Right cardiac atrium (tissue), 5 donors: ENCODE data around the gene CAV1. TPM values are rescaled to one million over a fixed set of nuclear protein-coding genes. Genes with fewer than 3 reads are reported as not detected.
"Not testable (repeated sequence)": the region's sequence is repeated elsewhere in the genome, so short reads cannot be mapped to it uniquely, and the experiment has no call there.

ENCODE experiments used
- ATAC-seq, 2 donors: fragments of 200-7000 bp; cut with Tn5 transposase; one replicate each; pipeline versions ENCODE4 v1.8.0 to v1.9.1; 2020; ENCODE audit warnings: moderate library complexity in 2 of 2, mild to moderate bottlenecking in 1 of 2
- DNase-seq, 3 donors: peaks; one replicate each; pipeline ENCODE4 v3.0.0-alpha.2; 2020
- H3K27ac ChIP-seq: one replicate; pipeline ENCODE4 v1.5.1; 2013; ENCODE audit warnings: mild to moderate bottlenecking, low read length, control low read depth, moderate library complexity
- H3K27me3 ChIP-seq: one replicate; pipeline ENCODE4 v1.6.1; 2013; ENCODE audit not compliant: control insufficient read depth, insufficient read depth
- H3K4me1 ChIP-seq: one replicate; pipeline ENCODE4 v1.6.1; 2013; ENCODE audit warnings: low read length; ENCODE audit not compliant: control insufficient read depth, insufficient read depth
- H3K4me3 ChIP-seq: one replicate; pipeline ENCODE4 v1.5.1; 2013; ENCODE audit warnings: low read length, control low read depth
- H3K9me3 ChIP-seq: one replicate; pipeline ENCODE4 v1.6.1; 2013; ENCODE audit warnings: low read length; ENCODE audit not compliant: control insufficient read depth
- WGBS: extraction: QIAGEN DNeasy Blood & Tissue Kit; methylation state at CpG from one replicate; pipeline ENCODE4 v1.1.7; 2013; 5-methylcytosine and 5-hydroxymethylcytosine counted together
- intact Hi-C, 4 donors: fragments of 100-400 bp; cut with DNase I; formaldehyde crosslinking; loops; one replicate each; pipeline versions ENCODE4 v1.11.0 to v1.14.0; 2022 to 2023
- polyA plus RNA-seq: library from polyadenylated mRNA; stranded (reverse); fragments of 200-250 nt; gene quantifications from one replicate; pipeline ENCODE4 v1.2.3, GENCODE V29; 2013
- total RNA-seq, 4 donors: library from RNA; stranded (reverse); fragmentation: NEBNext Ultra II Directional; extraction: Animal tissue kit (Norgen Biotek cat#: 25700); gene quantifications; one replicate each; pipeline ENCODE4 v1.2.1, GENCODE V29; 2021
- donor health status: healthy with polysubstance abuse.
- donor health status: DM: no; HTN: yes; CAD: no.
- donor health status: DM: no; HTN: no; CAD: no.
- donor health status: DM: no; HTN: yes; CAD: no; lungs with severe emphysema.
- donor health status: DM: yes; HTN: yes; CAD: no.

Gene CAV1
- total and polyA plus RNA-seq, 5 donors = 269 to 502 (median 357) TPM

GRCh38 chr7:116582164-116582732, 57.4 kb downstream of the CAV1 start:
- Histone ChIP-seq H3K9me3 (no peaks in the 10 kb centered on the region), H3K4me1 (peaks cover 5% of the 10 kb centered on the region), H3K27me3 (no peaks in the 10 kb centered on the region), H3K4me3 (no peak overlapping the region), H3K27ac (peak overlapping the region; percentile 29)
- intact Hi-C loops = loop anchor here in 2 of 4 donors (5.0 to 10.0 kb wide), 3 partner anchors 55 to 227 kb away; partner anchors contain the start of gene CAV1 (in 2 of the 2)
- DNase-seq (peak in 1 of 3 donors; percentile 40), ATAC-seq (peak; percentile 15 to 34)
- WGBS = 68% methylated on average over 4 of the region's 4 CpGs

GRCh38 chr7:116582806-116583444, 58.1 kb downstream of the CAV1 start:
- Histone ChIP-seq H3K27me3 (no peaks in the 10 kb centered on the region), H3K27ac (peak overlapping the region; percentile 57), H3K9me3 (no peaks in the 10 kb centered on the region), H3K4me1 (peaks cover 2% of the 10 kb centered on the region), H3K4me3 (no peak overlapping the region)
- peak; percentile 31 to 56 (median 51) for DNase-seq
- 35% methylated on average over 5 of the region's 5 CpGs for WGBS
- ATAC-seq = peak; percentile 84 to 88
- intact Hi-C loops = loop anchor here in 2 of 4 donors (5.0 to 10.0 kb wide), 3 partner anchors 56 to 228 kb away; partner anchors contain the start of gene CAV1 (in 2 of the 2)

GRCh38 chr7:116583653-116584052, 58.8 kb downstream of the CAV1 start:
- Histone ChIP-seq H3K9me3 (no peaks in the 10 kb centered on the region), H3K27me3 (no peaks in the 10 kb centered on the region), H3K27ac (no peak overlapping the region), H3K4me3 (no peak overlapping the region), H3K4me1 (peaks cover 5% of the 10 kb centered on the region)
- intact Hi-C loops = loop anchor here in 2 of 4 donors (5.0 to 10.0 kb wide), 3 partner anchors 56 to 229 kb away; partner anchors contain the start of gene CAV1 (in 2 of the 2)
- no peak for ATAC-seq
- 24% methylated on average over 1 of the region's 1 CpG for WGBS
- DNase-seq = no peak

GRCh38 chr7:116584721-116585120, 59.9 kb downstream of the CAV1 start:
- no peak overlapping the region for H3K4me3 ChIP-seq
- H3K9me3 ChIP-seq = no peaks in the 10 kb centered on the region
- H3K27ac ChIP-seq = no peak overlapping the region
- no peak for ATAC-seq
- DNase-seq = no peak
- WGBS = 82% methylated on average over 1 of the region's 1 CpG
- H3K27me3 ChIP-seq = no peaks in the 10 kb centered on the region
- H3K4me1 ChIP-seq = peaks cover 5% of the 10 kb centered on the region
- intact Hi-C loops = loop anchor here (5.0 to 10.0 kb wide), 5 partner anchors 57 to 412 kb away; partner anchors contain the start of gene CAV1 (in 2 of the 4)

- intact Hi-C loops = loop anchor here (5.0 to 10.0 kb wide), 4 partner anchors 61 to 413 kb away; partner anchors contain the start of gene CAV1 (in 1 of the 4)
- Histone ChIP-seq H3K4me1 (peaks cover 5% of the 10 kb centered on the region), H3K27me3 (no peaks in the 10 kb centered on the region), H3K9me3 (no peaks in the 10 kb centered on the region), H3K4me3 (no peak overlapping the region), H3K27ac (no peak overlapping the region)
- DNase-seq = no peak
- no peak for ATAC-seq
- WGBS = 84% methylated on average over 3 of the region's 3 CpGs
Measured at GRCh38 chr7:116585392-116585791, 60.6 kb downstream of the CAV1 start.

- WGBS = 76% methylated on average over 5 of the region's 5 CpGs
- ATAC-seq = no peak
- no peaks in the 10 kb centered on the region for H3K27me3 ChIP-seq
- intact Hi-C loops = loop anchor here (5.0 to 10.0 kb wide), 4 partner anchors 61 to 414 kb away; partner anchors contain the start of gene CAV1 (in 1 of the 4)
- peaks cover 5% of the 10 kb centered on the region for H3K4me1 ChIP-seq
- no peak overlapping the region for H3K27ac ChIP-seq
- no peak for DNase-seq
- H3K9me3 ChIP-seq = no peaks in the 10 kb centered on the region
- H3K4me3 ChIP-seq = no peak overlapping the region
Measured at GRCh38 chr7:116585967-116586366, 61.1 kb downstream of the CAV1 start.

GRCh38 chr7:116587200-116587599, 62.4 kb downstream of the CAV1 start:
- WGBS = 96% methylated on average over 3 of the region's 3 CpGs
- intact Hi-C loops = loop anchor here (5.0 to 10.0 kb wide), 4 partner anchors 62 to 415 kb away; partner anchors contain the start of gene CAV1 (in 1 of the 4)
- not testable (repeated sequence) for H3K27me3 ChIP-seq, H3K27ac ChIP-seq, H3K4me1 ChIP-seq, H3K4me3 ChIP-seq, H3K9me3 ChIP-seq, DNase-seq, ATAC-seq

GRCh38 chr7:116588225-116588624, 63.4 kb downstream of the CAV1 start:
- peak; percentile 56 to 69 for ATAC-seq
- 8% methylated on average over 2 of the region's 2 CpGs for WGBS
- no peak overlapping the region for H3K4me3 ChIP-seq
- H3K4me1 ChIP-seq = peaks cover 3% of the 10 kb centered on the region
- no peaks in the 10 kb centered on the region for H3K9me3 ChIP-seq
- DNase-seq = no peak
- H3K27ac ChIP-seq = peak overlapping the region; percentile 3
- H3K27me3 ChIP-seq = no peaks in the 10 kb centered on the region
- intact Hi-C loops = loop anchor here (2.0 to 10.0 kb wide), 5 partner anchors 63 to 416 kb away; partner anchors contain the start of gene CAV1 (in 1 of the 4)

- ATAC-seq = peak; percentile 30 to 59
- intact Hi-C loops = loop anchor here (1.0 to 10.0 kb wide), 6 partner anchors 64 to 417 kb away; partner anchors contain the start of gene CAV1 (in 1 of the 4)
- H3K27ac ChIP-seq = peak overlapping the region; percentile 3
Measured at GRCh38 chr7:116588641-116589594, 64.1 kb downstream of the CAV1 start.

More at GRCh38 chr7:116588641-116589594, 64.1 kb downstream of the CAV1 start:
- Histone ChIP-seq H3K4me1 (peaks cover 3% of the 10 kb centered on the region), H3K27me3 (no peaks in the 10 kb centered on the region), H3K9me3 (no peaks in the 10 kb centered on the region), H3K4me3 (no peak overlapping the region)
- DNase-seq = no peak
- WGBS = 17% methylated on average over 4 of the region's 4 CpGs
